ENCODE data around the gene FCHSD2. TPM values are rescaled to one million over a fixed set of nuclear protein-coding genes. Genes with fewer than 3 reads are reported as not detected.

FCHSD2 gene
- total and polyA plus RNA-seq, 2 donors (not counting 3 experiments of a cell fraction or from before 2014, with no cell fraction given), result 20.8 to 56.9 TPM

DNA sequence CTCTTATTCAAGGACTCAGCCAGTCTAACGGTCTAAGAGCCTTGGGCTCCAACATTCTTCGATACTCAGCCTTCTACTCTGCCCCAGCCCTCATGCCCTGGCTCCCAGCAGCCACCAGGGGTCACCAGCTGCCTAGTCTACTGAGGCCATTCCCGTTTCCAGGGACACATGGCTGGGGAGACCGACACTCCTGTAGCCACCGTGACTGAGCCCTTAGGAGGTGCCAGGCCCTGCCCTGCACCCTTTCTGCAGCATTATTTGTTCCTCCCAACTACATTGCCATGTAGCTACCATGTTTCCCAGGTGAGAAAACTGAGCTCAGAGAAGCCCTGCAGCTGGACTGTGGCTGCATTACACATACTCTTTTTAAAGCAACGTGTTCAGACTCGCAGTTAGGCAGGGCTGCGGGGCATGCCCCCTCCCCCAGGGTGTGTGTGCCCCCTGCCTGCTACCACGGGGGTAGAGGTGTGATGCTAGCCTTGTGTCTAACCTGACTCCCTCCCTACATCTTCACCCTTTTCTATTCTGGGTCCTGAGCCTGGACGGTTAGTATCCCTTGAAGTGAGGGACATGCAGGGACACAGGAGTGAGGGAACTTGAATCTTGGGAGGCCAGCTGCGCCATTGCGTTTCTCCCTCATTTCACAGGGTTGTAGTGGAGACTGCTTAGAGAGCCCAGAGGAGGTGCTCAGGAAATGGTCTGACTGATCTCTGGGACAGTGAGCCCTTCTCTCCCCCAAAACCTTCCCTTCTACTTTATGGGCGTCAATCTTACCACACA, 310.4 kb downstream of the FCHSD2 start:
- H3K9ac ChIP-seq (replicated peaks; ENCODE audit: extremely low read depth, insufficient read depth, low read length), result no peak overlapping the region
- CTCF ChIA-PET, result interaction anchor here (0.6 to 7.9 kb wide), 32 partner anchors 9 to 504 kb away, joined by 3 to 196 read pairs (median 5); partner anchors contain the start of gene FCHSD2
- dilution Hi-C loops (cut with MboI; ENCODE audit: extremely low pct_ligation_motif_present, low sequenced_read_pairs), result no loop called here
- no peak overlapping the region for H2AFZ ChIP-seq (ENCODE audit: low read depth, low read length)
- H4K20me1 ChIP-seq (replicated peaks; ENCODE audit: control insufficient read depth, extremely low read depth, insufficient read depth, low read length), result no peaks in the 10 kb centered on the region
- no peaks in the 10 kb centered on the region for H3K9me3 ChIP-seq (replicated peaks; ENCODE audit: control insufficient read depth, insufficient read depth, low read length)
- intact Hi-C loops (cut with micrococcal nuclease), result loop anchor here (1.0 to 5.0 kb wide), 7 partner anchors 91 to 503 kb away; no protein-coding TSS in a partner anchor
- TF ChIP-seq MAX (IDR thresholded peaks at IDR 0.05; ENCODE audit: insufficient read depth, insufficient read length), result no peak
- peak; percentile 43 for TF ChIP-seq POLR2AphosphoS5 (IDR thresholded peaks at IDR 0.05; ENCODE audit: insufficient read depth, low read depth, low read length)
- TF ChIP-seq GATA2 (IDR thresholded peaks at IDR 0.05; ENCODE audit: insufficient read depth, insufficient read length, low read depth, low read length), result no peak
- TF ChIP-seq, protein P1, sequence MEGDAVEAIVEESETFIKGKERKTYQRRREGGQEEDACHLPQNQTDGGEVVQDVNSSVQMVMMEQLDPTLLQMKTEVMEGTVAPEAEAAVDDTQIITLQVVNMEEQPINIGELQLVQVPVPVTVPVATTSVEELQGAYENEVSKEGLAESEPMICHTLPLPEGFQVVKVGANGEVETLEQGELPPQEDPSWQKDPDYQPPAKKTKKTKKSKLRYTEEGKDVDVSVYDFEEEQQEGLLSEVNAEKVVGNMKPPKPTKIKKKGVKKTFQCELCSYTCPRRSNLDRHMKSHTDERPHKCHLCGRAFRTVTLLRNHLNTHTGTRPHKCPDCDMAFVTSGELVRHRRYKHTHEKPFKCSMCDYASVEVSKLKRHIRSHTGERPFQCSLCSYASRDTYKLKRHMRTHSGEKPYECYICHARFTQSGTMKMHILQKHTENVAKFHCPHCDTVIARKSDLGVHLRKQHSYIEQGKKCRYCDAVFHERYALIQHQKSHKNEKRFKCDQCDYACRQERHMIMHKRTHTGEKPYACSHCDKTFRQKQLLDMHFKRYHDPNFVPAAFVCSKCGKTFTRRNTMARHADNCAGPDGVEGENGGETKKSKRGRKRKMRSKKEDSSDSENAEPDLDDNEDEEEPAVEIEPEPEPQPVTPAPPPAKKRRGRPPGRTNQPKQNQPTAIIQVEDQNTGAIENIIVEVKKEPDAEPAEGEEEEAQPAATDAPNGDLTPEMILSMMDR (IDR thresholded peaks at IDR 0.05; ENCODE audit: extremely low read depth in 1 of 2, insufficient read depth in 1 of 2, low read depth in 1 of 2, low read length in 2 of 2), result peak; percentile 91 to 97
- TF ChIP-seq EZH2 (IDR thresholded peaks at IDR 0.05; ENCODE audit: borderline replicate concordance, low read depth, low read length, severe bottlenecking), result no peak
- TF ChIP-seq FOS (IDR thresholded peaks at IDR 0.05; ENCODE audit: borderline replicate concordance, insufficient read depth, low read length), result no peak
- TF ChIP-seq JUN (IDR thresholded peaks at IDR 0.05; ENCODE audit: borderline replicate concordance, insufficient read depth, insufficient read length, low read depth), result no peak
- TF ChIP-seq POLR2A (IDR thresholded peaks at IDR 0.05; ENCODE audit: low read depth, low read length), result no peak
- TF ChIP-seq MYC (IDR thresholded peaks at IDR 0.05; ENCODE audit: low read depth, low read length), result peak; percentile 21
- no peaks in the 10 kb centered on the region for H3K79me2 ChIP-seq (ENCODE audit: control insufficient read depth, insufficient read depth, low read length)
- FAIRE-seq (peak; percentile 77), DNase-seq (ENCODE audit: low read depth, low spot score) (peak; percentile 80)
- no TSS peak for BruUV-seq (replicated peaks)
- no peaks in the 10 kb centered on the region for H3K27me3 ChIP-seq (ENCODE audit: control insufficient read depth in 2 of 2, insufficient read depth in 2 of 2, low read length in 2 of 2)
- no peak overlapping the region for H3K4me2 ChIP-seq (ENCODE audit: insufficient read depth, low read length)
- POLR2A ChIA-PET, result interaction anchor here (1.2 kb wide), 1 partner anchor 347 kb away, joined by 3 read pairs; no protein-coding TSS in a partner anchor
- H3K9me1 ChIP-seq (replicated peaks; ENCODE audit: control insufficient read depth, extremely low read depth, insufficient read depth, low read length), result no peaks in the 10 kb centered on the region
- H3K4me1 ChIP-seq (ENCODE audit: control insufficient read depth, extremely low read depth, insufficient read depth, low read length), result peaks cover 9% of the 10 kb centered on the region
- no peak overlapping the region for H3K4me3 ChIP-seq (replicated peaks in 1 of 3; ENCODE audit: insufficient read depth in 1 of 3, low read depth in 1 of 3, low read length in 3 of 3)
- H3K36me3 ChIP-seq (ENCODE audit: control insufficient read depth in 2 of 2, extremely low read depth in 1 of 2, insufficient read depth in 2 of 2, low read length in 2 of 2), result no peaks in the 10 kb centered on the region
- H3K27ac ChIP-seq (ENCODE audit: insufficient read depth, low read depth, low read length), result no peak overlapping the region

Data from endothelial cell of umbilical vein (primary cell).